Neural cell (in vitro differentiated cells): ENCODE data around the gene KIF6.

Experiments used
- CTCF ChIP-seq: fragments of 450-650 bp; IDR thresholded peaks from 2 replicates; pipeline ENCODE4 v1.5.1; 2014; ENCODE audit warnings: antibody characterized with exemption, mild to moderate bottlenecking, moderate library complexity; ENCODE audit not compliant: poor library complexity, severe bottlenecking
- EZH2 ChIP-seq: fragments of 200-600, 300-800 bp; shearing (Covaris generic), sonication (generic); IDR thresholded peaks from 2 replicates; pipeline ENCODE4 v1.6.1; 2014; ENCODE audit warnings: antibody characterized with exemption, low read length, borderline replicate concordance, mild to moderate bottlenecking; ENCODE audit not compliant: insufficient read depth, poor library complexity, severe bottlenecking
- TAF1 ChIP-seq: IDR thresholded peaks from 2 replicates; pipeline ENCODE4 v1.6.1; 2012; ENCODE audit warnings: low read depth

- no peak for TF ChIP-seq CTCF
- TF ChIP-seq TAF1 = no peak
- no peak for TF ChIP-seq EZH2
Observed at GRCh38 chr6:39295611-39296011, 429.6 kb downstream of the KIF6 start.
